ENCODE results near the gene ZBTB7A. TPM values are rescaled to one million over a fixed set of nuclear protein-coding genes. Genes with fewer than 3 reads are reported as not detected.

Gene ZBTB7A
- total RNA-seq = 30.6 TPM
- long read RNA-seq, full-length matches to known transcripts = 15 of 32 reads
- long read RNA-seq, partial matches to known transcripts = 4 of 32 reads
- long read RNA-seq, other reads (novel, unspliced or antisense) = 13 of 32 reads

GRCh38 chr19:4066682-4067395 lies at the start of gene ZBTB7A:
Gene ZBTB7A, minus strand, starts transcription at chr19:4066899. Its CDS starts 11,667 bp downstream, at chr19:4055232.
- H3K27me3 ChIP-seq (ENCODE audit: low read depth) = no peaks in the 10 kb centered on the region
- peaks cover 51% of the 10 kb centered on the region for H3K4me1 ChIP-seq
- no peaks in the 10 kb centered on the region for H3K9me3 ChIP-seq (replicated peaks)
- intact Hi-C loops (cut with micrococcal nuclease) = no loop called here
- H3K36me3 ChIP-seq = no peaks in the 10 kb centered on the region
- DNase-seq = peak; percentile 87
- no peak for TF ChIP-seq CTCF (IDR thresholded peaks at IDR 0.05; ENCODE audit: borderline replicate concordance)
- H3K4me3 ChIP-seq = peak within 1 kb of the TSS; percentile 96
- H3K27ac ChIP-seq (replicated peaks) = peak within 1 kb of the TSS; percentile 99

GRCh38 chr19:4115818-4116385 lies 49.2 kb upstream of the ZBTB7A start:
- no peak for TF ChIP-seq CTCF (IDR thresholded peaks at IDR 0.05; ENCODE audit: borderline replicate concordance)
- no peak for DNase-seq
- Histone ChIP-seq H3K4me3 (no peak overlapping the region), H3K27me3 (ENCODE audit: low read depth) (no peaks in the 10 kb centered on the region), H3K36me3 (peaks cover 62% of the 10 kb centered on the region), H3K27ac (replicated peaks) (peak overlapping the region; percentile 73), H3K4me1 (peaks cover 49% of the 10 kb centered on the region), H3K9me3 (replicated peaks) (no peaks in the 10 kb centered on the region)
- intact Hi-C loops (cut with micrococcal nuclease) = no loop called here

GRCh38 chr19:4115050-4115817 lies 48.5 kb upstream of the ZBTB7A start:
- Histone ChIP-seq H3K36me3 (peaks cover 69% of the 10 kb centered on the region), H3K4me3 (peak overlapping the region; percentile 42), H3K4me1 (peaks cover 45% of the 10 kb centered on the region), H3K27me3 (ENCODE audit: low read depth) (no peaks in the 10 kb centered on the region), H3K27ac (replicated peaks) (peak overlapping the region; percentile 73), H3K9me3 (replicated peaks) (no peaks in the 10 kb centered on the region)
- TF ChIP-seq CTCF (IDR thresholded peaks at IDR 0.05; ENCODE audit: borderline replicate concordance) = peak; percentile 29
- intact Hi-C loops (cut with micrococcal nuclease) = no loop called here
- DNase-seq = peak; percentile 46

GRCh38 chr19:4114181-4114580 lies 47.5 kb upstream of the ZBTB7A start:
- no peak for DNase-seq
- Histone ChIP-seq H3K4me3 (no peak overlapping the region), H3K4me1 (peaks cover 45% of the 10 kb centered on the region), H3K27ac (replicated peaks) (peak overlapping the region; percentile 60), H3K36me3 (peaks cover 79% of the 10 kb centered on the region), H3K27me3 (ENCODE audit: low read depth) (no peaks in the 10 kb centered on the region), H3K9me3 (replicated peaks) (no peaks in the 10 kb centered on the region)
- intact Hi-C loops (cut with micrococcal nuclease) = no loop called here
- no peak for TF ChIP-seq CTCF (IDR thresholded peaks at IDR 0.05; ENCODE audit: borderline replicate concordance)

- intact Hi-C loops (cut with micrococcal nuclease) = no loop called here
- H3K27ac ChIP-seq (replicated peaks) = peak overlapping the region; percentile 60
- DNase-seq = peak; percentile 44
- H3K27me3 ChIP-seq (ENCODE audit: low read depth) = no peaks in the 10 kb centered on the region
- no peak for TF ChIP-seq CTCF (IDR thresholded peaks at IDR 0.05; ENCODE audit: borderline replicate concordance)
- peaks cover 45% of the 10 kb centered on the region for H3K4me1 ChIP-seq
- no peak overlapping the region for H3K4me3 ChIP-seq
- peaks cover 86% of the 10 kb centered on the region for H3K36me3 ChIP-seq
- H3K9me3 ChIP-seq (replicated peaks) = no peaks in the 10 kb centered on the region
These were observed 46.8 kb upstream of the ZBTB7A start for GRCh38 chr19:4113398-4114088.

Measured in left ventricle myocardium inferior (tissue), 1 donor.